ENCODE data around the gene RHAG. TPM values are rescaled to one million over a fixed set of nuclear protein-coding genes. Genes with fewer than 3 reads are reported as not detected.

Gene RHAG
- total RNA-seq, 4 donors from 2014 or later = not detected

GRCh38 chr6:49646130-49646824, 9.6 kb upstream of the RHAG start:
- TF ChIP-seq POLR2A (IDR thresholded peaks at IDR 0.05) (no peak), CTCF (IDR thresholded peaks at IDR 0.05) (no peak)
- WGBS, 2 donors = 80 to 81% methylated on average over 3 of the region's 3 CpGs
- H3K4me3 ChIP-seq (ENCODE audit: low read depth, poor library complexity, severe bottlenecking) = no peak overlapping the region
- DNase-seq (ENCODE audit: low spot score in 2 of 2) = no peak
- intact Hi-C loops (cut with DNase I; ENCODE audit: low total_unique reads) = no loop called here

GRCh38 chr6:49645139-49645538, 8.5 kb upstream of the RHAG start:
- no peak for DNase-seq (ENCODE audit: low spot score in 2 of 2)
- WGBS, 2 donors = 71 to 87% methylated on average over 3 of the region's 3 CpGs
- no peak for TF ChIP-seq POLR2A (IDR thresholded peaks at IDR 0.05)
- no peak for TF ChIP-seq CTCF (IDR thresholded peaks at IDR 0.05)
- H3K4me3 ChIP-seq (ENCODE audit: low read depth, poor library complexity, severe bottlenecking) = no peak overlapping the region
- intact Hi-C loops (cut with DNase I; ENCODE audit: low total_unique reads) = no loop called here

DNA sequence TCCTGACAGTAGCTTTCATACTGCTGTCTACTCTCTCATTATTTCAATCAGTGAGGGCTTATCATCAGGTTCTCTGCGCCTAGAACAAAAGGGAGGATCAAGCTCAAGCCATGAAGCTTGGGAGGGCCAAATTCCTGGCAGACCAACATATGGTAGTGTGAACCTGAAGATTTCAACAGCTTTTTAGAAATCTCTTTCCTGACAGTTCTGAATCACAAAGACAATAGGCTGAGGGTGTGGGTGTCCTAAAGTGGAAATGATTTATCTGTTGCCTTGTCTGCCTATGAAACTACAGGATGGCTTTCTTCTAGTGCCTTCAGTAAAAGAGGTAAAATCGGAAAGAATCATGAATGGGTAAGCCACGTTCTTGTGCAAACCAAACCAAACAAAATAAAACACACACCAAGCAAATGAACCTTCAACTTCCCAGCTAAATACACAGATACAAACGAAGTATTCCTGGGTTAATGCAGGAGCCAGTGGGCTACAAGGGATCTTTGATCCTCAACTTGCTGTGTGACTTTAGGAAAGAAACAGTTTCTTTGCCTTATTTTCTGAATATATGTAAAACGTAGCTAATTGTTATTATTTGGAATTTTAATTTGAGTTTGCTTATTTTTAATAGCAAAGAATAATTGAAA, 2.7 kb upstream of the RHAG start:
- WGBS, 2 donors = 73 to 76% methylated on average over 5 of the region's 5 CpGs
- no peak for DNase-seq (ENCODE audit: low spot score in 2 of 2)
- intact Hi-C loops (cut with DNase I; ENCODE audit: low total_unique reads) = no loop called here
- no peak for TF ChIP-seq POLR2A (IDR thresholded peaks at IDR 0.05)
- no peak for TF ChIP-seq CTCF (IDR thresholded peaks at IDR 0.05)
- no peak overlapping the region for H3K4me3 ChIP-seq (ENCODE audit: low read depth, poor library complexity, severe bottlenecking)

GRCh38 chr6:49637350-49637731, 702 bp upstream of the RHAG start:
- WGBS, 2 donors = 66 to 70% methylated on average over 3 of the region's 3 CpGs
- intact Hi-C loops (cut with DNase I; ENCODE audit: low total_unique reads) = no loop called here
- no peak overlapping the region for H3K4me3 ChIP-seq (ENCODE audit: low read depth, poor library complexity, severe bottlenecking)
- TF ChIP-seq POLR2A (IDR thresholded peaks at IDR 0.05) (no peak), CTCF (IDR thresholded peaks at IDR 0.05) (no peak)
- no peak for DNase-seq (ENCODE audit: low spot score in 2 of 2)

DNA sequence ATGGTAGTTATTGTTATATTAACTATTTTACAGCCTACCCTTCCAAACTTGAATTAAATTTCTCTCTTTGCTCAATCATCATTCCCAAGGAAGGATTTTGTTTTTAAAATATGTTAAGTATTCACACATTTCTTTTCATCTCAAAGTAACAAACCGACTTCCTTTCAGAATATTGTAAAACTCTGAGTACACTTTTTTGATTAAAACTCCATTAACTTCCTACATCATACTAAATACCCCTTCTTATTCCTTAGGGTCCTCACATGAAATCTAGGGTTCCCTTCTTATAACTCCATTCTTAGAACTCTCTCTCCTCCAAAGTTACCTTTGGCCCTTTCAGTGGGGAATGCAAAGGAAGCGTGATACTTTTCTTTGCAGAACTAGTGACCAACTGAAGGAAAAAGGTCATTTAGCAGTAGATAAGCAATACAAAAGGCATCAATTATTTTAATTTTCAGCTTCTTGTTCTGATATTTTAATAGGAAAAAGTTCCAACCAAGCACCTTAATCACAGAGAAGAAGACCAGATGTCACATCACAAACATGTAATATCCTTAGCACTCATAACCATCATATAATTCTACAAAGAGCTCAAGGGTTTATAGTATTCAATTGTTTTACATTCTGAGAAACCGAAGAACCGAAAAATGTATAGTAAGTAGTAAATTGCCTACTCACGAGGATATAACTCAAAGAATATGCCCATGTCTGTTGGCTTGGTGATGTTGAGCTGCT, 494 bp downstream of the RHAG start:
- intact Hi-C loops (cut with DNase I; ENCODE audit: low total_unique reads) = no loop called here
- TF ChIP-seq POLR2A (IDR thresholded peaks at IDR 0.05) = no peak
- TF ChIP-seq CTCF (IDR thresholded peaks at IDR 0.05) = no peak
- WGBS, 2 donors = 85% methylated on average over 5 of the region's 5 CpGs
- DNase-seq (ENCODE audit: low spot score in 2 of 2) = no peak
- H3K4me3 ChIP-seq (ENCODE audit: low read depth, poor library complexity, severe bottlenecking) = no peak overlapping the region

All from lower leg skin (tissue), 4 donors.